ENCODE data around the gene STXBP1.

Gene STXBP1

DNA sequence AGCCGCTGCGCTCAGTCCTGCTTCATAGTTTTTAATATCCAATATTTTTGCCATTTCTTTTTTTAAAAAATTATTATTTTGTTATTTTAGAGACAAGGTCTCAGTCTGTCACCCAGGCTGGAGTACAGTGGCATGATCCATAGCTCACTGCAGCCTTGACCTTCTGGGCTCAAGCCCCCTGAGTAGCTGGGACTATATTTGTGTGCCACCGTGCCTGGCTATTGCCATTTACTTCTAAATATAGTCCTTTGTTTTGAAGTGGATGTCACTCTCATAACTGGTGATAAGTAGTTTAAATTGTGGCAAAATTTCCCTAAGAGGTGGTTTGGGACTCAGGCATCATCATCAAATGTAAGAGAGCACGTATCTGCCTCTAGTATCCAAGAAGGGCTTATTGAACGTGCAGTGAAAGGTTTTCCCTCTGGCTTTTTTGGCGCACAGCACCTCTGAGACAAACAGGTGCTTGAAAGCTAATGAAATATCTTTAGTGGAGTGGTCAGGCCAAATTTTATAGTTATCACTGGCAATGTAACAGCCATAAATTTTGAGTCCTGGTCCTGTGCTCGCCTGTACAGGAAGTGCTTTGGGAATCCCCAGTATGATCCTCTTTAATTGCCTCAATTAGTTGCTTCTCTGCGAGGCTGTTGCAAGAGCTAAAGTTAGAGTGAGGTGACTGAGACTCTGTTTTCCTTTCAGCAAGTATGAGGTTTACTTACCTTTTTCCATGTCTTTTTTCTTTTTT lies 14.8 kb downstream of the STXBP1 start:
- no peak overlapping the region for H3K4me3 Mint-ChIP-seq
- H3K4me1 Mint-ChIP-seq (ENCODE audit: low read depth): no peaks in the 10 kb centered on the region
- peaks cover 5% of the 10 kb centered on the region for H3K27me3 Mint-ChIP-seq (ENCODE audit: low read depth)
- no peaks in the 10 kb centered on the region for H3K36me3 Mint-ChIP-seq (ENCODE audit: low read depth)
- H3K27ac Mint-ChIP-seq: no peak overlapping the region
- no peaks in the 10 kb centered on the region for H3K9me3 Mint-ChIP-seq

DNA sequence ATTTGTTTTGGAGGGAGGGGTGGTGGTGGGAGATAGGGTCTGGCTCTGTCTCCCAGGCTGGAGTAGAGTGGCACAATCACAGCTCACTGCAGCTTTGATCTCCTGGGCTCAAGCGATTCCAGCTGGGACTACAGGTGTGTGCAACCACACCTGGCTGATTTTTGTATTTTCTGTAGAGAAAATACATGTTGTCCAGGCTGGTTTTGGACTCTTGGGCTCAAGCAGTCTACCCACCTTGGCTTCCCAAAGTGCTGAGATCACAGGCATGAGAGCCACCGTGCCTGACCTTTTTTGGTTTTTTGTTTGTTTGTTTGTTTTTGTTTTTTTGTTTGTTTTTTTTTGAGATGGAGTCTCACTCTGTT lies 15.4 kb downstream of the STXBP1 start:
- no peaks in the 10 kb centered on the region for H3K9me3 Mint-ChIP-seq
- H3K36me3 Mint-ChIP-seq (ENCODE audit: low read depth): no peaks in the 10 kb centered on the region
- no peak overlapping the region for H3K27ac Mint-ChIP-seq
- no peaks in the 10 kb centered on the region for H3K4me1 Mint-ChIP-seq (ENCODE audit: low read depth)
- peaks cover 5% of the 10 kb centered on the region for H3K27me3 Mint-ChIP-seq (ENCODE audit: low read depth)
- no peak overlapping the region for H3K4me3 Mint-ChIP-seq

DNA sequence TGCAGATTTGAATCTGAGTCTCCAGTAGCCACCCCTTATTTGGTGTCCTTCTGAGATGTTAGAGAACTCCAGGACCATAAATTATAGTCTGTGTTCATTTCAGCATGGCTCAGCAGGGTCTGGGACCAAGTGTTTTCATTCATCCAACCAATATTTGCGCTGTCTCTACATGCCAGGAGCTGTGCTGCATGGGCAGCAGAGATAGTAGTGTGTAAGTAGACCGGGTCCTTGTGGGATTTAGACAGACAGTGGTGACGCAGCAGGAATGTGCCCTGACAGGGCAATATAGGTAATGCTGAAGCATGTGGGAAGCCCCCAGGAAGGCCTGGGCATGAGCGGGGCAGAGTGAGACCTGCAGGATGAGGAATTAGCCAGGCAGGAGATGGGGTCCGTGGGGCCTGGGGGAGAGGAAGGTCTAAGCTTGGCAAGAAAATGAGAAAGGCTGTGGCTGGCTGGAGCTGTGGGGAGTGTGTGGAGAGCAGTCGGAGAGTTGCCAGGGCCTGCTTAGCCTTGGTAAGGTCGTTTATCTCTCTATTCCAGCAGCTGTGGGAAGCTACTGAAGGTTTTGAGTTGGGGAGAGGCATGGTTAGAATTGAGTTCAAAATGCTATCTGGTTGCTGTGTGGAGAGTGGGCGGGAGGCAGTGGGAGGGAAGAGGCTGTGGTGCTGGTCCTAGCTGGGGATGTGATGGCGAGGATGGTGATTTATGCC lies 16.8 kb downstream of the STXBP1 start:
- no peak overlapping the region for H3K4me3 Mint-ChIP-seq
- no peak overlapping the region for H3K27ac Mint-ChIP-seq
- H3K9me3 Mint-ChIP-seq: no peaks in the 10 kb centered on the region
- peaks cover 5% of the 10 kb centered on the region for H3K27me3 Mint-ChIP-seq (ENCODE audit: low read depth)
- no peaks in the 10 kb centered on the region for H3K36me3 Mint-ChIP-seq (ENCODE audit: low read depth)
- H3K4me1 Mint-ChIP-seq (ENCODE audit: low read depth): peaks cover 2% of the 10 kb centered on the region

DNA sequence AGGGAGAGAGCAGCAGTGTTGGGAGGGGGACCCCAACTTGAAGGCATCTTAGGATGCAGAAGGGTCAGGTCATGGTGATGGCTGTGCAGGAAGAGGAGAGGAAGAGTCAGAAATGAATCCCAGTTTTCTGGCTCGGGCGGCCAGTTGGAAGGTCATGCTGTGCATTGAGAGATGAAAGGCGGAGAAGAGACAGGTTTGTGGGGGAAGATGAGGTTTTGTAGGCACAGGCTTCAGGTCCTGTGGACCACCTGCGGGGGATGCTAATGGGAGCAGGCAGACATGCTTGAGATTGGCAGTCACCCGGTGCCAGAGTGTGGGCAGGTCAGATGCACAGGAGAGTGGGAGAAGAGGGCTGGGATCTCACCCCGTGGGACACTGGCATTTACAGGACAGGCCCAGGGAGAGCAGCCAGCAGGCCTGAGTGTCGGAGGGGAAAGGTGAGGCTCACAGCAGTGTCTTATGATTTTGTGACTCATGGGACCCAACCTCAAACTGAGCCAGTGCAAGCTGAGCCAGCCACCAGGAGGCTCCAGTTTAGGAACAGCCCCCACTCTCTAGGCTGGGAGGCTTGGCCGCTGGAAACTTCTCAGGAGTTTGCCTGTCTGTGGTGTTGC lies 17.5 kb downstream of the STXBP1 start:
- Mint-ChIP-seq H3K27me3 (ENCODE audit: low read depth) (peaks cover 5% of the 10 kb centered on the region), H3K27ac (no peak overlapping the region), H3K9me3 (no peaks in the 10 kb centered on the region), H3K4me3 (no peak overlapping the region), H3K4me1 (ENCODE audit: low read depth) (peaks cover 9% of the 10 kb centered on the region), H3K36me3 (ENCODE audit: low read depth) (no peaks in the 10 kb centered on the region)

DNA sequence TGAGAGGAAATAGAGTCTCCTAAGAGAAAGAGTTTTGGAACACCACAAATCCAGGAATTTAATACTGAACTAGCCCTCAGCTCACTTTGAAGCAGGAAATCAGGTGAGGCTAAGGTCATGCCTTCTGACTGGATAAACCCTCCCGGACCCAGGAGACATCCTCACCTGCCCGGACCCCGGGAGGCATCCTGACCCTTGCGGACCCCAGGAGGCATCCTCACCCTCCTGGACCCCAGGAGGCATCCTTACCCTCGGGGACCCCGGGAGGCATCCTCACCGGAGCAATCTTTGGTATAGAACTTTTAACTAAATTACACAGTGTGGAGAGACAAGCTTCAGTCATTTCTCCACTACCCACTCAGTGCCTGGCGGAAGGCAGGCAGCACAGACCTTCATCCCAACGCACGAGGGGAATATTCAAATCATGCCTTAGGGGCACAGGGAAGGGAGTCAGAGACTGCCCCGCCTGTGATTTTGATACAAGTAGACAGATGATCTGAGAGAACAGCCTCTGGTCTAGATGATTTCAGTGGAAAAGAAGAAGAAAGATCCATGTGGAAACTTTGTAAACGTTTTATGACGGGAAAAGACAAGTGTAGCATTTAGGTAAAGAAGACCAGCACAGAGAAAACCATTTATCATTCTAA lies 21.3 kb downstream of the STXBP1 start:
- no peak overlapping the region for H3K27ac Mint-ChIP-seq
- peaks cover 9% of the 10 kb centered on the region for H3K27me3 Mint-ChIP-seq (ENCODE audit: low read depth)
- peaks cover 9% of the 10 kb centered on the region for H3K4me1 Mint-ChIP-seq (ENCODE audit: low read depth)
- no peaks in the 10 kb centered on the region for H3K9me3 Mint-ChIP-seq
- H3K36me3 Mint-ChIP-seq (ENCODE audit: low read depth): no peaks in the 10 kb centered on the region
- no peak overlapping the region for H3K4me3 Mint-ChIP-seq

DNA sequence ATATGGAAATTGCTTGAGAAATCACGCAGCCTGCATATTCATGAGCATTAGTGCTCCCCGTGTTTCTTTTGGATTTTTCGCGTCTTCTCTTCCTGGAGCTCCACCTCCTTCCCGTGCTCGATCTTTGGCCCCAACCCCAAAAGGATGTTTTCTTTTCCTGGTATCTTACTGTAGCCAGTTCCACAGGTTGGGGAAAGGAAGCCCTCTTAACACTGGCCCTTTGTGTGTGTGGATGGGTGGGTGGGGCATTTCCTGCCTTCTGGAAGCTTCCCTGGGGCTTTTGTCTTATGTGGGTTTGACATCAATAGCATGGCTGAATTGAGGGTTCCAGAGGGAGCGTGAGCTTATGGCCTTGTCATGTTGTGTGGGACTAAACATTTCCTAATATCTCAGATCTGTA lies 21.9 kb downstream of the STXBP1 start:
- Mint-ChIP-seq H3K27me3 (ENCODE audit: low read depth) (peaks cover 6% of the 10 kb centered on the region), H3K36me3 (ENCODE audit: low read depth) (no peaks in the 10 kb centered on the region), H3K4me1 (ENCODE audit: low read depth) (peaks cover 9% of the 10 kb centered on the region), H3K27ac (no peak overlapping the region), H3K9me3 (no peaks in the 10 kb centered on the region), H3K4me3 (no peak overlapping the region)

DNA sequence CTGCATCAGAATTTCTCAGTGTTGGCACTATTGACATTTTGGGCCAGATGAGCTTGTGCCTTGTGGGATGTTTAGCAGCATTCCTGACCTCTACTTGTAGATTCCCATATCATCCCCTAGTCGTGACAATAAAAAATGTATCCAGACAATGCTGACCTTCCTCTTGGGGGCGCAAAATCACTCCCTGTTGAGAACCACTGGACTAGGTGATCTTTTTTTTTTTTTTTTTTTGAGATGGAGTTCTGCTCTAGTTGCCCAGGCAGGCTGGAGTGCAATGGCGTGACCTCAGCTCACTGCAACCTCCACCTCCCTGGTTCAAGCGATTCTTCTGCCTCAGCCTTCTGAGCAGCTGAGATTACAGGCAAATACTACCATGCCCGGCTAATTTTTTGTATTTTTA lies 22.6 kb downstream of the STXBP1 start:
- Mint-ChIP-seq H3K9me3 (no peaks in the 10 kb centered on the region), H3K4me1 (ENCODE audit: low read depth) (peaks cover 9% of the 10 kb centered on the region), H3K27ac (no peak overlapping the region), H3K36me3 (ENCODE audit: low read depth) (no peaks in the 10 kb centered on the region), H3K4me3 (no peak overlapping the region), H3K27me3 (ENCODE audit: low read depth) (peaks cover 4% of the 10 kb centered on the region)

DNA sequence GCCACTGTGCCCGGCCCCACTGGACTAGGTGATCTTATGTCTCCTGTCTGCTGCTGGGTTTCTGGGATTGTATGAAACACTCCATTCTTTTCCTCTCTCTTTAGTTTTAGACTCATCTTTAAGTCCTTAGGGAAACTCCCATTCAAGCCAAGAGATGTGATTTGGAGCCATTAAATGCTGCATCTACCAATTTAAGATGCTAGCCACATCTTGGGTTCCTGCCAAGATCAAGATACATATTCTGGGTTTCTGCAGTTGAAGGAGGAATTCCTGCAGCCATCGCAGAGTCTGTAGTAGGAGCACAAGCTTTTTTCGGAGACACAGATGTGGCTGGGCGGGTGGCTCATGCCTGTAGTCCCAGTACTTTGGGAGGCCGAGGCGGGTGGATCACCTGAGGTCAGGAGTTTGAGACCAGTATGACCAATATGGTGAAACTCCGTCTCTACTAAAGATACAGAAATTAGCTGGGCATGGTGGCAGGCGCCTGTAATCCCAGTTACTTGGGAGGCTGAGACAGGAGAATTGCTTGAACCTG lies 23.2 kb downstream of the STXBP1 start:
- H3K36me3 Mint-ChIP-seq (ENCODE audit: low read depth): no peaks in the 10 kb centered on the region
- no peaks in the 10 kb centered on the region for H3K9me3 Mint-ChIP-seq
- peaks cover 4% of the 10 kb centered on the region for H3K27me3 Mint-ChIP-seq (ENCODE audit: low read depth)
- no peak overlapping the region for H3K4me3 Mint-ChIP-seq
- peaks cover 9% of the 10 kb centered on the region for H3K4me1 Mint-ChIP-seq (ENCODE audit: low read depth)
- H3K27ac Mint-ChIP-seq: no peak overlapping the region

DNA sequence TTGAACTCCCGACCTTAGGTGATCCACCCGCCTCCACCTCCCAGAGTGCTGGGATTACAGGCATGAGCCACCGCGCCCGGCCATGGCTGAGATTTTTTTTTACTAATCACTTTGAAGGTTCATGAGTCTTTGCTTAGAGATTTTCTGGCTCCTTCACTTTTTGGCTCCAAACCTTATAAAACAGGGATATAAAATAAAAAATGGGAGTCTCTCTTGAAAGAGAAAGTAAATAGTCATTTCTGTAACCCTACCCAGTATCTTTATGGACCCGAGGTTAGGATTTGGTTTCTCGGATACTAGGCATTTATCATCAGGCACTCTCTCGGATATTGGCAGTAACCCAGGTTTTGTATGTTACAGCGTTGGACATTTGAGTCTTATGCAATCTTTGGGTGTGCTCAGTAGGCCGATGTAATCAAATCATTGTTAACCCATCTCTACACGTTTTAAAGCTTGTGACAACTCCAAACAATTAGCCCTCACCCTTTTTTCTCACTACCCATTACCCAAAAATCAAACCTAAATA lies 25.3 kb downstream of the STXBP1 start:
- Mint-ChIP-seq H3K9me3 (no peaks in the 10 kb centered on the region), H3K4me1 (ENCODE audit: low read depth) (peaks cover 9% of the 10 kb centered on the region), H3K27me3 (ENCODE audit: low read depth) (peaks cover 7% of the 10 kb centered on the region), H3K27ac (no peak overlapping the region), H3K36me3 (ENCODE audit: low read depth) (no peaks in the 10 kb centered on the region), H3K4me3 (no peak overlapping the region)

DNA sequence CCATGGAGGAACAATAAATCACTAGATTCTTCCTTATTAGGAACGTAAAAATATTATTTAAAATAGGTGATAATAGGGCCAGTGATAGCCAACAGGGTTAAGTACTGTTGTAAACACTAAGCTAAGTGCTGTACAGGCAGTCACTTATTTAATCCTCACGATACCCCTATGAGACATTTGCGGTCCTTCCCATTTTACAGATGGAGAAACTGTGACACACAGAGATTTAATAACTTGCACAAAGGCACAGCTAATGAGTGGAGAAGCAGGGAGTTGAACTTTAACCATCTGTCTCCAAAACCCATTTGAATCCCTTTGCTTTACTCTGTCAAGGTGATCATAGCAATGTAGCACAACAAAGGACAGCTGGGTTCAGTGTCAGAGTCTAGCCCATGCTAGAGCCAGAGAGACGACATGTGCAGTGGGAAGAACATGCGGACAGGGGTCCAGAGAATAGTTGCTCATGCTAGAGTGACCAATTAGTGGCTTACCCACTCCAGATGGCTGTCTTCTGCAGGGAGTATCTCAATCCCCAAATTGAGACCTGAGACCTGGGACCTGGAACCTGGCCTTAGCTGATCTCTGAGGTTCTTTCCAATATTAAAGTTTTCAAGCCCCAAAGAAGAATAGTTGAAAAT lies 28.9 kb downstream of the STXBP1 start:
- peaks cover 7% of the 10 kb centered on the region for H3K27me3 Mint-ChIP-seq (ENCODE audit: low read depth)
- H3K27ac Mint-ChIP-seq: no peak overlapping the region
- H3K9me3 Mint-ChIP-seq: no peaks in the 10 kb centered on the region
- no peak overlapping the region for H3K4me3 Mint-ChIP-seq
- no peaks in the 10 kb centered on the region for H3K4me1 Mint-ChIP-seq (ENCODE audit: low read depth)
- H3K36me3 Mint-ChIP-seq (ENCODE audit: low read depth): no peaks in the 10 kb centered on the region

DNA sequence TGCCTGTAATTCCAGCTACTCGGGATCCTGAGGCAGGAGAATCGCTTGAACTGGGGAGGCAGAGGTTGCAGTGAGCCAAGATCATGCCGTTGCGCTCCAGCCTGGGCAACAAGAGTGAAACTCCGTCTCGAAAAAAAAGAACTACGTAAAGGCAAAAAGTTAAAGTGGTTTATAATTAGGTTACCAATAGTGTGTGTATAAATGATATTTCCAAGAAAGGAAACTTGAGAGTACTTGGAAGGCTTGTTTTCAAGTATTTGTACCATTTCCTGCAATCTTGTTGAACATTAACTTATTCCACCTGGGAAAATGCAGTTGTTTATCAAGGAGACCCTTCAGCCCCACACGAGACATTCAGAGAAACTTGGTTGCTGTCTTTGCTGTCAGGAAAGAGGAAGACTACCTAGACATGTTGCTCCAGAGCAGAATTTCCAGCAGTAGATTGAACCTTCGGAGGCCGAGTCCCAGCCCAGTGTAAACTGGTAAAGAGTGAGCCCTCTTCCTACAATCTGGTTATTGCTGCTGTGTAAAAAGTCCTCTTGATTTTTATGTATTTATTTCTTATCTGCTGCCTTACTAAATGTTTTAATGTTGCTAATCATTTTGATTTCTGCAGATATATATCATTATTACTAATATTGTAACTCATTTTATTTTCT lies 30.1 kb downstream of the STXBP1 start:
- Mint-ChIP-seq H3K4me3 (no peak overlapping the region), H3K27me3 (ENCODE audit: low read depth) (peaks cover 3% of the 10 kb centered on the region), H3K4me1 (ENCODE audit: low read depth) (no peaks in the 10 kb centered on the region), H3K9me3 (no peaks in the 10 kb centered on the region), H3K36me3 (ENCODE audit: low read depth) (no peaks in the 10 kb centered on the region), H3K27ac (no peak overlapping the region)

DNA sequence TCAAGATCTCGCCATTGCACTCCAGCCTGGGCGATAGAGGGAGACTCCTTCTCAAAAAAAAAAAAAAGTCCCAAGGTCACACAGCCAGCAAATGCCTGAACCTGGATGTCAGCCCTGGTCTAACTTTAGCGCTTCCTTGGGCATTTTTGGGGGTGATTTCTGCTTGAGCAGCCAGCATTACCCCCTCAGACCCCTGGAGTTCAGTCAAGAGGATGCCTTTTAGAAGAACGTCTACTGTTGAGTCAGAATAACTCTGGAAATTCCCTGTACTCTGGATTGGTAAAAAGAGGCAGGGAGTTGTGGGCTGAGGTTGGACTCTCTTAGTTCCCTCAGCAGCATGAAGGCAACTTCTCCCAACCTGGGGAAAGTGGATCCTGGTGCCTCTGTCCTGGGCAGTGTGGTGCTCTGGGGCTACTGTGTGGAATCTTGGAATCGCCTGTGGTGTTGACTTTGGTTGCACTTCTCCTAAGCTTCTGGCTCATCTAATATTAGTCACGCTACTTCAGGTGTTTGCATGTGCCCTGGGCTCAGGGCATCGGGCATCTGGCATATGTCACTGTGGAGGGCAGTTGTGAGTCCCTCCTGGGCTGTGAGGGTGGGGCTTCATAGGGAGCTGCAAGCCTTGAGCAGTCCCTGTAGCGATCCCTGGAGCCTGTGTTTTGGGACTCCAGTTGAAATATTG lies 32.2 kb downstream of the STXBP1 start:
- H3K9me3 Mint-ChIP-seq: no peaks in the 10 kb centered on the region
- no peak overlapping the region for H3K4me3 Mint-ChIP-seq
- no peaks in the 10 kb centered on the region for H3K36me3 Mint-ChIP-seq (ENCODE audit: low read depth)
- H3K27me3 Mint-ChIP-seq (ENCODE audit: low read depth): peaks cover 3% of the 10 kb centered on the region
- H3K27ac Mint-ChIP-seq: no peak overlapping the region
- no peaks in the 10 kb centered on the region for H3K4me1 Mint-ChIP-seq (ENCODE audit: low read depth)

DNA sequence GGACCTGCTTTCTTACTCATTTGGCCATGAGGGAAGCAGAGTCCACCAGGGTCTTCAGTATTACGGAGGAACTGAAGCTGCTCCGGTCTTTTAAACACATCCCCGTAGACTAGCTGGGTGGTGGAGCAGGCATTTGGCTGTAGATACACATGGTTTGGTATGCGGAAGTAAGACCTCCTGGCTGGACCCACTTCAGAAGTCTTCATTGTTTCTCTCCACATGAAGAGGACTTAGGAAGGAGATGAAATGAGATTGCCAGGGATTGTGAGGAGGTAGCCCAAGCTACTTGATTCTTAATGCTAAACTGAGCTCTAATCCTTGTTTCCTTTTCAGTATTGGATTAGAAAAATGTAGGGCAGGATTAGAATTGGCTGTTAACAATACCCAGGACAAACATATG lies 32.9 kb downstream of the STXBP1 start:
- Mint-ChIP-seq H3K9me3 (no peaks in the 10 kb centered on the region), H3K4me1 (ENCODE audit: low read depth) (no peaks in the 10 kb centered on the region), H3K27ac (no peak overlapping the region), H3K27me3 (ENCODE audit: low read depth) (peaks cover 3% of the 10 kb centered on the region), H3K4me3 (no peak overlapping the region), H3K36me3 (ENCODE audit: low read depth) (no peaks in the 10 kb centered on the region)
